ENCODE measurements around the gene AMBRA1.

Gene AMBRA1

GRCh38 chr11:46527591-46528130 lies 66.2 kb downstream of the AMBRA1 start:
- no peak overlapping the region for H2BK15ac ChIP-seq (replicated peaks; ENCODE audit: low read depth)
- DNase-seq, result no peak
- no peak overlapping the region for H3K4me3 ChIP-seq (ENCODE audit: low read length)
- no peak overlapping the region for H3K9ac ChIP-seq (ENCODE audit: low read length)
- no peak overlapping the region for H4K5ac ChIP-seq (ENCODE audit: low read length)
- no peak overlapping the region for H4K8ac ChIP-seq (ENCODE audit: low read depth, low read length)
- peaks cover 3% of the 10 kb centered on the region for H3K4me1 ChIP-seq (ENCODE audit: control insufficient read depth, low read depth, low read length)
- H3K18ac ChIP-seq (ENCODE audit: low read length), result no peak overlapping the region
- H2BK5ac ChIP-seq (ENCODE audit: low read length), result no peak overlapping the region
- peaks cover 21% of the 10 kb centered on the region for H3K79me1 ChIP-seq (ENCODE audit: low read length)
- H3K27me3 ChIP-seq (ENCODE audit: insufficient read depth, low read length, poor library complexity), result no peaks in the 10 kb centered on the region
- H3K23ac ChIP-seq (ENCODE audit: low read length), result no peak overlapping the region
- H3K79me2 ChIP-seq (ENCODE audit: control insufficient read depth, insufficient read depth, low read length), result peaks cover 23% of the 10 kb centered on the region
- no peak overlapping the region for H3K4me2 ChIP-seq (ENCODE audit: low read length)
- no peak overlapping the region for H3K56ac ChIP-seq (ENCODE audit: low read length)
- H2AK5ac ChIP-seq (ENCODE audit: low read length), result no peak overlapping the region
- H2BK120ac ChIP-seq (ENCODE audit: low read depth, low read length), result no peak overlapping the region
- H3K27ac ChIP-seq (ENCODE audit: low read depth, low read length), result no peak overlapping the region
- WGBS (ENCODE audit: extremely low coverage, insufficient coverage, low lambda C conversion rate), result no CpG with 5 or more reads among the region's 1 CpG
- no peak overlapping the region for H3K4ac ChIP-seq (ENCODE audit: low read depth, low read length)
- H3K36me3 ChIP-seq (ENCODE audit: control insufficient read depth, insufficient read depth, low read length), result no peaks in the 10 kb centered on the region

GRCh38 chr11:46526216-46527215 lies 67.3 kb downstream of the AMBRA1 start:
- Histone ChIP-seq H2BK120ac (ENCODE audit: low read depth, low read length) (no peak overlapping the region), H3K9ac (ENCODE audit: low read length) (no peak overlapping the region), H3K23ac (ENCODE audit: low read length) (no peak overlapping the region), H3K27me3 (ENCODE audit: insufficient read depth, low read length, poor library complexity) (no peaks in the 10 kb centered on the region), H3K27ac (ENCODE audit: low read depth, low read length) (no peak overlapping the region), H3K4me2 (ENCODE audit: low read length) (no peak overlapping the region), H3K4me3 (ENCODE audit: low read length) (no peak overlapping the region), H3K4ac (ENCODE audit: low read depth, low read length) (no peak overlapping the region), H3K79me1 (ENCODE audit: low read length) (peaks cover 25% of the 10 kb centered on the region), H3K18ac (ENCODE audit: low read length) (no peak overlapping the region), H2AK5ac (ENCODE audit: low read length) (no peak overlapping the region), H3K56ac (ENCODE audit: low read length) (no peak overlapping the region), H4K5ac (ENCODE audit: low read length) (no peak overlapping the region), H4K8ac (ENCODE audit: low read depth, low read length) (no peak overlapping the region), H3K4me1 (ENCODE audit: control insufficient read depth, low read depth, low read length) (peaks cover 3% of the 10 kb centered on the region), H2BK5ac (ENCODE audit: low read length) (no peak overlapping the region), H2BK15ac (replicated peaks; ENCODE audit: low read depth) (no peak overlapping the region), H3K36me3 (ENCODE audit: control insufficient read depth, insufficient read depth, low read length) (no peaks in the 10 kb centered on the region), H3K79me2 (ENCODE audit: control insufficient read depth, insufficient read depth, low read length) (peaks cover 26% of the 10 kb centered on the region)
- DNase-seq, result no peak
- no CpG with 5 or more reads among the region's 2 CpGs for WGBS (ENCODE audit: extremely low coverage, insufficient coverage, low lambda C conversion rate)

- Histone ChIP-seq H3K56ac (ENCODE audit: low read length) (no peak overlapping the region), H3K4me2 (ENCODE audit: low read length) (no peak overlapping the region), H3K4me1 (ENCODE audit: control insufficient read depth, low read depth, low read length) (peaks cover 5% of the 10 kb centered on the region), H3K23ac (ENCODE audit: low read length) (no peak overlapping the region), H2BK5ac (ENCODE audit: low read length) (no peak overlapping the region), H3K27ac (ENCODE audit: low read depth, low read length) (no peak overlapping the region), H2BK120ac (ENCODE audit: low read depth, low read length) (no peak overlapping the region), H3K79me1 (ENCODE audit: low read length) (peaks cover 31% of the 10 kb centered on the region), H3K18ac (ENCODE audit: low read length) (no peak overlapping the region), H3K27me3 (ENCODE audit: insufficient read depth, low read length, poor library complexity) (no peaks in the 10 kb centered on the region), H4K8ac (ENCODE audit: low read depth, low read length) (no peak overlapping the region), H3K4ac (ENCODE audit: low read depth, low read length) (no peak overlapping the region), H2AK5ac (ENCODE audit: low read length) (no peak overlapping the region), H3K9ac (ENCODE audit: low read length) (no peak overlapping the region), H3K4me3 (ENCODE audit: low read length) (no peak overlapping the region), H4K5ac (ENCODE audit: low read length) (no peak overlapping the region), H3K79me2 (ENCODE audit: control insufficient read depth, insufficient read depth, low read length) (peaks cover 30% of the 10 kb centered on the region), H2BK15ac (replicated peaks; ENCODE audit: low read depth) (no peak overlapping the region), H3K36me3 (ENCODE audit: control insufficient read depth, insufficient read depth, low read length) (no peaks in the 10 kb centered on the region)
- no peak for DNase-seq
These were observed 69.5 kb downstream of the AMBRA1 start for GRCh38 chr11:46524201-46524770.

- no peak overlapping the region for H3K4ac ChIP-seq (ENCODE audit: low read depth, low read length)
- no CpG with 5 or more reads among the region's 6 CpGs for WGBS (ENCODE audit: extremely low coverage, insufficient coverage, low lambda C conversion rate)
- H3K27ac ChIP-seq (ENCODE audit: low read depth, low read length), result no peak overlapping the region
These were observed 70.5 kb downstream of the AMBRA1 start for GRCh38 chr11:46523290-46523689.

GRCh38 chr11:46522682-46523281 lies 71.0 kb downstream of the AMBRA1 start:
- H2BK120ac ChIP-seq (ENCODE audit: low read depth, low read length), result no peak overlapping the region

More at GRCh38 chr11:46523290-46523689, 70.5 kb downstream of the AMBRA1 start:
- H3K79me1 ChIP-seq (ENCODE audit: low read length), result peaks cover 24% of the 10 kb centered on the region
- no peak overlapping the region for H3K9ac ChIP-seq (ENCODE audit: low read length)
- no peak overlapping the region for H4K5ac ChIP-seq (ENCODE audit: low read length)
- H2BK5ac ChIP-seq (ENCODE audit: low read length), result no peak overlapping the region
- no peaks in the 10 kb centered on the region for H3K27me3 ChIP-seq (ENCODE audit: insufficient read depth, low read length, poor library complexity)
- H3K56ac ChIP-seq (ENCODE audit: low read length), result no peak overlapping the region
- H3K4me2 ChIP-seq (ENCODE audit: low read length), result no peak overlapping the region
- no peak for DNase-seq
- no peak overlapping the region for H2BK15ac ChIP-seq (replicated peaks; ENCODE audit: low read depth)
- H2AK5ac ChIP-seq (ENCODE audit: low read length), result no peak overlapping the region
- H3K4me1 ChIP-seq (ENCODE audit: control insufficient read depth, low read depth, low read length), result peaks cover 2% of the 10 kb centered on the region
- no peak overlapping the region for H3K18ac ChIP-seq (ENCODE audit: low read length)
- H2BK120ac ChIP-seq (ENCODE audit: low read depth, low read length), result no peak overlapping the region
- H3K79me2 ChIP-seq (ENCODE audit: control insufficient read depth, insufficient read depth, low read length), result peaks cover 24% of the 10 kb centered on the region
- no peak overlapping the region for H3K23ac ChIP-seq (ENCODE audit: low read length)
- no peak overlapping the region for H4K8ac ChIP-seq (ENCODE audit: low read depth, low read length)
- no peaks in the 10 kb centered on the region for H3K36me3 ChIP-seq (ENCODE audit: control insufficient read depth, insufficient read depth, low read length)
- H3K4me3 ChIP-seq (ENCODE audit: low read length), result no peak overlapping the region

More at GRCh38 chr11:46522682-46523281, 71.0 kb downstream of the AMBRA1 start:
- Histone ChIP-seq H2AK5ac (ENCODE audit: low read length) (no peak overlapping the region), H3K4me3 (ENCODE audit: low read length) (no peak overlapping the region), H3K27ac (ENCODE audit: low read depth, low read length) (no peak overlapping the region), H3K4me2 (ENCODE audit: low read length) (no peak overlapping the region), H3K4ac (ENCODE audit: low read depth, low read length) (no peak overlapping the region), H3K79me1 (ENCODE audit: low read length) (peaks cover 21% of the 10 kb centered on the region), H4K5ac (ENCODE audit: low read length) (no peak overlapping the region), H3K9ac (ENCODE audit: low read length) (no peak overlapping the region), H3K36me3 (ENCODE audit: control insufficient read depth, insufficient read depth, low read length) (no peaks in the 10 kb centered on the region), H2BK15ac (replicated peaks; ENCODE audit: low read depth) (no peak overlapping the region), H3K23ac (ENCODE audit: low read length) (no peak overlapping the region), H2BK5ac (ENCODE audit: low read length) (no peak overlapping the region), H3K56ac (ENCODE audit: low read length) (no peak overlapping the region), H3K18ac (ENCODE audit: low read length) (no peak overlapping the region), H3K27me3 (ENCODE audit: insufficient read depth, low read length, poor library complexity) (no peaks in the 10 kb centered on the region), H4K8ac (ENCODE audit: low read depth, low read length) (no peak overlapping the region), H3K4me1 (ENCODE audit: control insufficient read depth, low read depth, low read length) (peaks cover 2% of the 10 kb centered on the region), H3K79me2 (ENCODE audit: control insufficient read depth, insufficient read depth, low read length) (peaks cover 21% of the 10 kb centered on the region)
- WGBS (ENCODE audit: extremely low coverage, insufficient coverage, low lambda C conversion rate), result no CpG with 5 or more reads among the region's 5 CpGs
- no peak for DNase-seq
